Measurements from ENCODE around the gene SMARCA4.

The SMARCA4 gene

DNA sequence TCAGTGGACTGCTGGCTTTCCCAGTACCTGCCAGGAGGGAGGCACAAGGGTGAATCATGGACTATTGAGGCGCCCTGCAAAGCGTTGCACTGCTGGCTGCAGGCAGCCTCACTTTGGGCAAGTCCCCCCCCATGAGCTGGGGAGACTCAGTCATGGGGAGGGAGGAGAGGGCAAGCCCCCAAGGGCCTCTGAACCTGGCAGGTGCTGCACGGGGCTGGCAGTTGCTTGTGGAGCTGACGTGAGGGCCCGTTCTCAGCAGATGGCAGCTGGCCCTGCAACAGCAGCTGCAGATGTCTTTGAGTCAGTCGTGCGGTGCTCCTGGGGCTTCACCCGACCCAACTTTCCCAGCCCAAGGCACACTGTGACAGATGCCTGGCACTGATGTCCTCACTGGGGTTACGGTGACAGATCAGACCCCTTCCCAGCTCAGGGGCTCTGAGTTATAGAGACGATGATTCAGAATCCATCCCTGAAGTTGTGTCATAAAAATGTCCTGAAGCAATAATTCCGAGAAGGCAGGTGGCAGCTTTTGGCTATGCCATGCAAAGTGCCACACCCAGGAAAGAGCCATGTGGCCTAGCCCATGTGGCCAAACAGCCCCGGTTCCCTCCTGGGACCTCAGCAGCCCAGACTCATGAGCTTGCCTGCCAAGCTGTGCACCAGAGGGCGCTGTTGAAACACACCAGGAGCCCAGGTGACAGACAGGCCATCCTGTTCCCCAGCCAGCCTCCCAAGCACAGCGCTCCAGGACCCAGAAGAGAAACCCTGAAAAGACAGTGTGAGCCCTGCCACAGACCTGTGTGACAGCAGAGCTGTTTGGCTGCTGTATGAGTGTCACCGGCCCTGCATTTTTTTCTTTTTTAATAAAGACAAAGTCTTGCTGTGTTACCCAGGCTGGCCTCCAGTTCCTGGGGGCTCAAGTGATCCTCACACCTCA lies 74.9 kb downstream of the SMARCA4 start:
- Histone ChIP-seq H3K27ac (ENCODE audit: low read depth, low read length, severe bottlenecking) (no peak overlapping the region), H3K36me3 (ENCODE audit: control insufficient read depth, insufficient read depth, low read length) (peaks cover 93% of the 10 kb centered on the region), H3K4me3 (ENCODE audit: extremely low read depth, insufficient read depth, low read length, poor library complexity, severe bottlenecking) (no peak overlapping the region), H3K4me1 (ENCODE audit: control insufficient read depth, insufficient read depth, low read length, poor library complexity, severe bottlenecking) (no peaks in the 10 kb centered on the region), H3K9me3 (ENCODE audit: control insufficient read depth, low read length) (no peaks in the 10 kb centered on the region)
- WGBS, 2 experiments (ENCODE audit: insufficient coverage in 2 of 2), result 76 to 82% methylated on average over 14 to 15 of the region's 15 CpGs

DNA sequence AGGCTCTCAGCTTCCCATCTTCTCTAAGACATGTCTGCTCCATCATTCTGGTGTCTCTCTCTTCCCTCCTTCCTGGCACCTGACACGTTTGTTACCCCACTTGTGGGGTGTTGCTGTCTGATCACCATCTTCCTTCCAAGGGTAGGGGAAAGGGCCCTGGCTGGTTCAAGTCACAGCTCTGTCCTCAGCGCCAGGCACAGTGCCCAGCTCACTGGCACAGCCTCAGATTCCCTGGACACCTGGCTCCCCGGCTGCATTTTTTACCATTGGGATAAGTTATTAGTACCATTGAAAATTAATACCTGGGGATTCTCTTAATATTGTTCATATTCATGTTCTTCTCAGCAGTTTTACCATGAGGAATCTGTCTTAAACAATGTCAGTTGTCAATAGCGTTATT lies 77.7 kb downstream of the SMARCA4 start:
- H3K27ac ChIP-seq (ENCODE audit: low read depth, low read length, severe bottlenecking), result no peak overlapping the region
- H3K4me3 ChIP-seq (ENCODE audit: extremely low read depth, insufficient read depth, low read length, poor library complexity, severe bottlenecking), result no peak overlapping the region
- WGBS, 2 experiments (ENCODE audit: insufficient coverage in 2 of 2), result 100% methylated on average over 2 of the region's 4 CpGs; no CpG with 5 or more reads in 1 of the 2 experiments
- H3K9me3 ChIP-seq (ENCODE audit: control insufficient read depth, low read length), result no peaks in the 10 kb centered on the region
- peaks cover 95% of the 10 kb centered on the region for H3K36me3 ChIP-seq (ENCODE audit: control insufficient read depth, insufficient read depth, low read length)
- H3K4me1 ChIP-seq (ENCODE audit: control insufficient read depth, insufficient read depth, low read length, poor library complexity, severe bottlenecking), result no peaks in the 10 kb centered on the region

DNA sequence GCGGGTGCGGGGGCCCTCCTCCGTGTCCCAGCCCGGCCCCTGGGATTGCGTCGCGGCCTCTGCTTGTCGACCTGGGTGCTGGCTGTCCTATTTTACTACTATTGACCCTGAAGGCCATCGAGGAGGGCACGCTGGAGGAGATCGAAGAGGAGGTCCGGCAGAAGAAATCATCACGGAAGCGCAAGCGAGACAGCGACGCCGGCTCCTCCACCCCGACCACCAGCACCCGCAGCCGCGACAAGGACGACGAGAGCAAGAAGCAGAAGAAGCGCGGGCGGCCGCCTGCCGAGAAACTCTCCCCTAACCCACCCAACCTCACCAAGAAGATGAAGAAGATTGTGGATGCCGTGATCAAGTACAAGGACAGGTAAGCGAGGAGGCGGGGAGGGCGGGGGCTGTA lies 80.4 kb downstream of the SMARCA4 start:
- no peaks in the 10 kb centered on the region for H3K4me1 ChIP-seq (ENCODE audit: control insufficient read depth, insufficient read depth, low read length, poor library complexity, severe bottlenecking)
- H3K4me3 ChIP-seq (ENCODE audit: extremely low read depth, insufficient read depth, low read length, poor library complexity, severe bottlenecking), result no peak overlapping the region
- no peak overlapping the region for H3K27ac ChIP-seq (ENCODE audit: low read depth, low read length, severe bottlenecking)
- peaks cover 95% of the 10 kb centered on the region for H3K36me3 ChIP-seq (ENCODE audit: control insufficient read depth, insufficient read depth, low read length)
- no peaks in the 10 kb centered on the region for H3K9me3 ChIP-seq (ENCODE audit: control insufficient read depth, low read length)
- WGBS, 2 experiments (ENCODE audit: insufficient coverage in 2 of 2), result 96 to 97% methylated on average over 11 to 26 of the region's 33 CpGs

DNA sequence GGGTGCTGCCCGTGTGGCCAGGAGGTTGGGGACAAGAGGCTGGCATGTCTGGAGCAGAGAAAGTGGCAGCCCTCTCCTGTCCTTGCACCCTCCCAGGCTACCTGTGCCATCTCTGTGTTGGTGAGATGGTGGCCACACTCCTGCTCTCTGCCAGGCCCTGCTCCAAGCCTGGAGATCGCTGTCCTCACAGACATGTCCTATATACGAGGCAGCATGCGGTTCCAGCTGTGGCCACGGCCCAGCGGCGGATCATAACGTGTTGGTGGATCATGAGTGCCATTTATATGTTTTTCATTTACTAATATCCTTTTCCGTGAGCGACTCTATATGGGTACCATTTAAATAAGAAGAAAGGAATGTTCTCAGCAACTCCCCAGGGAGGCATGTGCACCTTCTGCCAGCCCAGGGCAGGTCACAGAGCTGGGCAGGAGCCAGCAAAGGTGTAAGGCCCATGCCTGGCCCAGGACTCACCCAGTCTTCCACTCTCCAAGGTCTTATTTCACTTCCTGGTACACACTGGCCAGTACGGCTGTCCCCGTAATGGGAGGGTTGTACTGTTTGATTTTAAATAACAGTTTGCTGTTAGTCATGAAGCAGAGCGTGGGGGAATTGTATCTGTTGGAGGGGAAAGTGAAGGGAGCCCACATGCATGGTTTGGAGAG lies 81.3 kb downstream of the SMARCA4 start:
- H3K36me3 ChIP-seq (ENCODE audit: control insufficient read depth, insufficient read depth, low read length), result peaks cover 95% of the 10 kb centered on the region
- 98 to 99% methylated on average over 6 of the region's 13 CpGs for WGBS, 2 experiments (ENCODE audit: insufficient coverage in 2 of 2)
- no peaks in the 10 kb centered on the region for H3K9me3 ChIP-seq (ENCODE audit: control insufficient read depth, low read length)
- H3K4me3 ChIP-seq (ENCODE audit: extremely low read depth, insufficient read depth, low read length, poor library complexity, severe bottlenecking), result no peak overlapping the region
- no peaks in the 10 kb centered on the region for H3K4me1 ChIP-seq (ENCODE audit: control insufficient read depth, insufficient read depth, low read length, poor library complexity, severe bottlenecking)
- H3K27ac ChIP-seq (ENCODE audit: low read depth, low read length, severe bottlenecking), result no peak overlapping the region

DNA sequence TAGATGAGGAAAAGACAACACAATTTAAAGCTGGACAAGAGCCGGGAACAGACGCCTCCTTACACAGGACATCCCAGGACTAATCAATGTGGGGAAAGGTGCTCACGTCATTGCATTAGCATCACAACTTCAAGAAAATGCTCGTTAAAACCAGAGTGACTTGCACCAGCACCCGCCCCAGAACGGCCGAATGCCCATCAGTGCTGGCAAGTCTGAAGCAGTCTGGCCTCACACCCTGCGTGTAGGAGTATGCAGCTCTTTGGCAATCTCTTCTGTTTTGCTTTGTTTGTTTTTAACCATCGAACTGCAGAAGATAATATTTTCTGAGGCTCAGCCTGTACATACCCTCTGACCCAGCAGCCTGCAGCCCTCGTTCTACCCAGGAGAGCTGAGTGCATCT lies 83.6 kb downstream of the SMARCA4 start:
- WGBS, 2 experiments (ENCODE audit: insufficient coverage in 2 of 2), result 96 to 99% methylated on average over 10 of the region's 10 CpGs
- peaks cover 93% of the 10 kb centered on the region for H3K36me3 ChIP-seq (ENCODE audit: control insufficient read depth, insufficient read depth, low read length)

DNA sequence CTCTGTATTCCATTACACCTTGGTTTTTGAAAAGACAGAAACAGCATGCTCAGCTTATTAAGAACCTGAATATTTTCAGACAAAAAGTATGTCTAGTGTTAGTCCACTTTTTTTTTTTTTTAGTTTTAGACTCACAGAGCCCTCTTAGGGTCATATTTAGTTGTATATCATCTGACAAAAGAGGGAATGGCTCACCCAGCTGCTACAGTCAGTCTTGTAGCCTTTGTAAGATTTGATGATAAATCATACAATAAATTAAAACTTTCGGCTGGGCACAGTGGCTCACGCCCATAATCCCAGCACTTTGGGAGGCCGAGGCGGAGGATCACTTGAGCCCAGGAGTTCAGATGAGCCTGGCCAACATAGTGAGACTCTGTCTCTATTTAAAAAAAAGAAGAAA lies 84.7 kb downstream of the SMARCA4 start:
- no peaks in the 10 kb centered on the region for H3K4me1 ChIP-seq (ENCODE audit: control insufficient read depth, insufficient read depth, low read length, poor library complexity, severe bottlenecking)
- H3K27ac ChIP-seq (ENCODE audit: low read depth, low read length, severe bottlenecking), result no peak overlapping the region
- no peaks in the 10 kb centered on the region for H3K9me3 ChIP-seq (ENCODE audit: control insufficient read depth, low read length)
- peaks cover 97% of the 10 kb centered on the region for H3K36me3 ChIP-seq (ENCODE audit: control insufficient read depth, insufficient read depth, low read length)
- no peak overlapping the region for H3K4me3 ChIP-seq (ENCODE audit: extremely low read depth, insufficient read depth, low read length, poor library complexity, severe bottlenecking)
- WGBS, 2 experiments (ENCODE audit: insufficient coverage in 2 of 2), result 100% methylated on average over 4 of the region's 4 CpGs

More for the DNA sequence above, 83.6 kb downstream of the SMARCA4 start:
- H3K9me3 ChIP-seq (ENCODE audit: control insufficient read depth, low read length), result no peaks in the 10 kb centered on the region
- no peak overlapping the region for H3K4me3 ChIP-seq (ENCODE audit: extremely low read depth, insufficient read depth, low read length, poor library complexity, severe bottlenecking)
- no peaks in the 10 kb centered on the region for H3K4me1 ChIP-seq (ENCODE audit: control insufficient read depth, insufficient read depth, low read length, poor library complexity, severe bottlenecking)
- no peak overlapping the region for H3K27ac ChIP-seq (ENCODE audit: low read depth, low read length, severe bottlenecking)

DNA sequence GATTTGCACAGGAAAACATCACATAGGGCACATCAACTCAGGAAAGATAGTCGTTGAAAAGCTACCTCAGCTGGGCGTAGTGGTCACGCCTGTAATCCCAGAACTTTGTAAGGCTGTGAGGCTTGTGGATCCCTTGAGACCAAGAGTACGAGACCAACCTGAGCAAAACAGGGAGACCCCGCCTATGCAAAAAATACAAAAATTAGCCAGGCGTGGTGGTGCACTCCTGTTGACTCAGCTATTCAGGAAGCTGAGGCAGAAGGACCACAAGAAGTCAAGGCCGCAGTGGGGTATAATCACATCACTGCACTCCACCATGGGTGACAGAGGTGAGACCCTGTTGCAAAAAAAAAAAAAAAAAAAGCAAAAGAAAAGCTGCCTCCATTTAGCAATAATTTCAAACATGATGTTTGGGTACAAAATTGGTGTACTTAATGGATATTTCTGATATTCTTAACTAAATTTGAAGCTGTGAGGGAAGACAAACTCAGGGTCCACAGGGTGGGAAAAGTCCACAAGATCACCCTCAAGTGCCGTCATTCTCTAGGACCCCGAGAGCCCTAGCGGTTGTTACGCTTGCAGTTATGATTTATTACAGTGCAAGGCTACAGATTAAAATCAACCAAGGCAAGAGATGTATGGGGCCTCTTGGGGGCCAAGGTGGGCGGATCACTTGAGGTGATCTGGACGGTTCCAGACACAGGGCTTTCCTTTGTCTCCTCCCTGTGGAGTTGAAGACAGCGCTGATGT lies 86.0 kb downstream of the SMARCA4 start:
- no peak overlapping the region for H3K4me3 ChIP-seq (ENCODE audit: extremely low read depth, insufficient read depth, low read length, poor library complexity, severe bottlenecking)
- H3K4me1 ChIP-seq (ENCODE audit: control insufficient read depth, insufficient read depth, low read length, poor library complexity, severe bottlenecking), result no peaks in the 10 kb centered on the region
- no peaks in the 10 kb centered on the region for H3K9me3 ChIP-seq (ENCODE audit: control insufficient read depth, low read length)
- 96% methylated on average over 9 to 14 of the region's 14 CpGs for WGBS, 2 experiments (ENCODE audit: insufficient coverage in 2 of 2)
- H3K27ac ChIP-seq (ENCODE audit: low read depth, low read length, severe bottlenecking), result no peak overlapping the region
- peaks cover 90% of the 10 kb centered on the region for H3K36me3 ChIP-seq (ENCODE audit: control insufficient read depth, insufficient read depth, low read length)

DNA sequence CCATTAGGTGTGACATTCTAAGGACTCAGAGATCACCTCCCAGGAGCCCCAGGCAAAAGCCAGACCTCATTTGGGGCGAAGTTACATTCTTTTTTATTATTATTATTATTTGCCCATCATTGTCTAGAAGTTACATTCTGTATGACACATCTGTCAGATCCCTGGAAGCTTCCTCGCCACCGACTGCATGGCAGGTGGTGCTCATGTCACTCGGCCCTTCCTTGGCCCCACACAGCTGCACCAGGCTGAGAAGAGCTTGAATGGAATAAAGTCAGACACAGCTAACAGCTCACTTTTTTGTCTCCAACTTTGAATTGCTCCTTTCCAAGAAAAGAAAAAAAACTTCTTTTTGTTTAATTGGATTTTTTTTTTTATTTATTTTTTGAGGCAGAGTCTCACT lies 87.0 kb downstream of the SMARCA4 start:
- no peaks in the 10 kb centered on the region for H3K4me1 ChIP-seq (ENCODE audit: control insufficient read depth, insufficient read depth, low read length, poor library complexity, severe bottlenecking)
- H3K9me3 ChIP-seq (ENCODE audit: control insufficient read depth, low read length), result no peaks in the 10 kb centered on the region
- H3K27ac ChIP-seq (ENCODE audit: low read depth, low read length, severe bottlenecking), result no peak overlapping the region
- peaks cover 90% of the 10 kb centered on the region for H3K36me3 ChIP-seq (ENCODE audit: control insufficient read depth, insufficient read depth, low read length)
- 100% methylated on average over 3 of the region's 4 CpGs for WGBS, 2 experiments (ENCODE audit: insufficient coverage in 2 of 2)
- H3K4me3 ChIP-seq (ENCODE audit: extremely low read depth, insufficient read depth, low read length, poor library complexity, severe bottlenecking), result no peak overlapping the region

DNA sequence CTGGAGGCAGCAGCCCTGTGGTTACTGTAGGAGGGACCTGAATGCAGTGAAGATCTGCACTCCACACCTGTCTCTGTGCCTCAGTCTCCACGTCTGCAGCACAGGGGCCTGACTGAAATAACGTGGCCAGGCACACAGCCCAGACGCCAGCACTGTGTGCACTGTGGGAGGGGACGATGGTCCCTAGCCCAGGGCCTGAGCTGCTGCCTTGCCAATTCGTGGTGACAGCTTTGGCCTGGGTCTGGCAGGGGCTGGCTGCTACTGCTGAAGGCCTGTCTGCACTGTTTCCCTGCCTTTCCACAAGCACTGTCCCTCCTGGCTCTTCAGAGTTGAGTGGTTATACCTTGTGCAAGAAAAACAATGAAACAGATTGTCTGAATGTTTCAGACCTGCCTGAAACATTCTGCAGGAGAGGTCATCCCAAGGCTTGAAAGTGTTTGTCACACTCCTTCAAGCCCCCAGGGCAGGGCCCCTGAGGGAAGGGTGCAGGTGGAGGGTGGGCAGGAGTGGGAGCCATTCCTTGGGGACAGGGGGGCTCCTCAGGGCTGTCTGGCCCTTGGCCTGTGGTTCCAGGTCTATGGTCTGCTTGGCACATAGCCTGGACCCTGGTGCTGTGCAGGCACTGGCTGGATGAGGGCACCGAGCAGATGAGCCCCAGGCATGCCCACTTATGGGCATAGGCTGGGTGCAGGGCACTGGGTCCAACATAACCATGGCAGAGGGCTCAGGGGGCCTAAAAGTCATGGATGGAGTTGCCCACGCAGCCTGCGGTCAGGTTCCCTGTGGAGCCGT lies 89.7 kb downstream of the SMARCA4 start:
- Histone ChIP-seq H3K4me1 (ENCODE audit: control insufficient read depth, insufficient read depth, low read length, poor library complexity, severe bottlenecking) (no peaks in the 10 kb centered on the region), H3K27ac (ENCODE audit: low read depth, low read length, severe bottlenecking) (no peak overlapping the region), H3K36me3 (ENCODE audit: control insufficient read depth, insufficient read depth, low read length) (peaks cover 87% of the 10 kb centered on the region), H3K9me3 (ENCODE audit: control insufficient read depth, low read length) (no peaks in the 10 kb centered on the region), H3K4me3 (ENCODE audit: extremely low read depth, insufficient read depth, low read length, poor library complexity, severe bottlenecking) (no peak overlapping the region)
- 94% methylated on average over 8 to 9 of the region's 9 CpGs for WGBS, 2 experiments (ENCODE audit: insufficient coverage in 2 of 2)

DNA sequence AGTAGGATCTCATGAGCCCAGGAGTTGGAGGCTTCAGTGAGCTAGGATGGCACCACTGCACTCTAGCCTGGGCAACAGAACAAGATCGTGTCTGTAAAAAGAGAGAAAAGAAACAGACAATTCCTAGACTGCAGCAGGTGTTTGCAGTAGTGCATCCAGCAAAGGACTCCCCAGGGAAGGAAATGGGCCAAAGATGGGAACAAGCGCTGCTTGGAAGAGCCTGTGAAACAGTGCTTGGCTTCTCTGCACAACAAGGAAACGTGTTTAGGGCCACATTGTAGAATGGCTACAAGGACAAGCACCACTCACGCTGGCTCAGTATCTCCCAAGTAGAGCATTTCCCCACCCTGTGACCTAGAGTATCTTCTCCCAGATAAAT lies 93.0 kb downstream of the SMARCA4 start:
- WGBS, 2 experiments (ENCODE audit: insufficient coverage in 2 of 2), result 94 to 100% methylated on average over 4 of the region's 4 CpGs
- Histone ChIP-seq H3K27ac (ENCODE audit: low read depth, low read length, severe bottlenecking) (no peak overlapping the region), H3K4me3 (ENCODE audit: extremely low read depth, insufficient read depth, low read length, poor library complexity, severe bottlenecking) (no peak overlapping the region), H3K4me1 (ENCODE audit: control insufficient read depth, insufficient read depth, low read length, poor library complexity, severe bottlenecking) (no peaks in the 10 kb centered on the region), H3K36me3 (ENCODE audit: control insufficient read depth, insufficient read depth, low read length) (peaks cover 82% of the 10 kb centered on the region), H3K9me3 (ENCODE audit: control insufficient read depth, low read length) (no peaks in the 10 kb centered on the region)
